ENCODE data around the gene IQSEC1. TPM values are rescaled to one million over a fixed set of nuclear protein-coding genes. Genes with fewer than 3 reads are reported as not detected.

IQSEC1 gene
- total and polyA plus RNA-seq, 9 of the 15 experiments (the other 6 are each of a cell fraction or from before 2014, with no cell fraction given): 0.56 to 39.0 (median 6.8) TPM

GRCh38 chr3:13105181-13105895 lies 32.1 kb upstream of the IQSEC1 start:
- Histone ChIP-seq H3K9ac (ENCODE audit: insufficient read depth in 1 of 2, low read depth in 2 of 2, low read length in 2 of 2) (no peak overlapping the region; a peak in 1 of 4 replicates), H4K20me1 (replicated peaks; ENCODE audit: control insufficient read depth, insufficient read depth, low read length) (peaks cover 16% of the 10 kb centered on the region; the same call in 1 of the 2 replicates), H3K36me3 (ENCODE audit: control insufficient read depth, insufficient read depth, low read length) (no peaks in the 10 kb centered on the region), H3K79me2 (ENCODE audit: control insufficient read depth, insufficient read depth, low read length) (no peaks in the 10 kb centered on the region), H3K4me3 (no peak overlapping the region), H3K9me1 (ENCODE audit: control insufficient read depth, insufficient read depth, low read length) (no peaks in the 10 kb centered on the region), H3K9me3 (replicated peaks; ENCODE audit: control insufficient read depth, insufficient read depth, low read depth, low read length) (no peaks in the 10 kb centered on the region; the same call in 1 of the 2 replicates), H3K27me3 (ENCODE audit: control insufficient read depth in 2 of 2, insufficient read depth in 2 of 2, low read length in 2 of 2) (peaks cover 62 to 90% of the 10 kb centered on the region in 2 experiments), H3K4me1 (replicated peaks in 1 of 2; ENCODE audit: control insufficient read depth in 2 of 2, insufficient read depth in 2 of 2, low read length in 2 of 2) (no peaks in the 10 kb centered on the region), H3K27ac (ENCODE audit: extremely low read depth, low read depth, low read length) (no peak overlapping the region), H2AFZ (ENCODE audit: low read depth, low read length) (no peak overlapping the region), H3K4me2 (ENCODE audit: insufficient read depth, low read length) (no peak overlapping the region)
- CTCF ChIA-PET (ENCODE audit: low intra/inter-chr PET ratio): no interaction called here
- POLR2A ChIA-PET: interaction anchor here (0.5 to 1.2 kb wide), 5 partner anchors 10 to 509 kb away, joined by 3 read pairs; no protein-coding TSS in a partner anchor
- FAIRE-seq: no peak
- TF ChIP-seq SMARCE1 (IDR thresholded peaks at IDR 0.05): no peak
- TF ChIP-seq, protein P1, sequence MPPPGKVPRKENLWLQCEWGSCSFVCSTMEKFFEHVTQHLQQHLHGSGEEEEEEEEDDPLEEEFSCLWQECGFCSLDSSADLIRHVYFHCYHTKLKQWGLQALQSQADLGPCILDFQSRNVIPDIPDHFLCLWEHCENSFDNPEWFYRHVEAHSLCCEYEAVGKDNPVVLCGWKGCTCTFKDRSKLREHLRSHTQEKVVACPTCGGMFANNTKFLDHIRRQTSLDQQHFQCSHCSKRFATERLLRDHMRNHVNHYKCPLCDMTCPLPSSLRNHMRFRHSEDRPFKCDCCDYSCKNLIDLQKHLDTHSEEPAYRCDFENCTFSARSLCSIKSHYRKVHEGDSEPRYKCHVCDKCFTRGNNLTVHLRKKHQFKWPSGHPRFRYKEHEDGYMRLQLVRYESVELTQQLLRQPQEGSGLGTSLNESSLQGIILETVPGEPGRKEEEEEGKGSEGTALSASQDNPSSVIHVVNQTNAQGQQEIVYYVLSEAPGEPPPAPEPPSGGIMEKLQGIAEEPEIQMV (tag; conservative IDR thresholded peaks at IDR 0.05; ENCODE audit: low read depth): no peak
- no peak for TF ChIP-seq TAF1 (IDR thresholded peaks at IDR 0.05; ENCODE audit: control insufficient read depth, extremely low read depth, insufficient read depth, low read length, severe bottlenecking)
- no peak for TF ChIP-seq NONO (IDR thresholded peaks at IDR 0.05; ENCODE audit: low read depth in 2 of 2, low read length in 1 of 2)
- in situ Hi-C loops (cut with MboI): no loop called here
- 2% methylated on average over 8 of the region's 8 CpGs for WGBS (ENCODE audit: insufficient coverage, low coverage, missing lambda C conversion rate)
- BruUV-seq (replicated peaks): no TSS peak
- ATAC-seq: no peak; the same call in 2 of the 3 replicates
- DNase-seq (ENCODE audit: extremely low read depth in 1 of 4, low spot score in 3 of 4): no peak
- intact Hi-C loops (cut with micrococcal nuclease): no loop called here
